HG03066 (cell line): ENCODE results near the gene TANGO2.

Source experiments
- ATAC-seq: cut with Tn5 transposase; IDR thresholded peaks from one replicate; pipeline ENCODE4 v1.9.1; 2021; ENCODE audit warnings: low read depth; ENCODE audit not compliant: unreplicated experiment

The TANGO2 gene

DNA sequence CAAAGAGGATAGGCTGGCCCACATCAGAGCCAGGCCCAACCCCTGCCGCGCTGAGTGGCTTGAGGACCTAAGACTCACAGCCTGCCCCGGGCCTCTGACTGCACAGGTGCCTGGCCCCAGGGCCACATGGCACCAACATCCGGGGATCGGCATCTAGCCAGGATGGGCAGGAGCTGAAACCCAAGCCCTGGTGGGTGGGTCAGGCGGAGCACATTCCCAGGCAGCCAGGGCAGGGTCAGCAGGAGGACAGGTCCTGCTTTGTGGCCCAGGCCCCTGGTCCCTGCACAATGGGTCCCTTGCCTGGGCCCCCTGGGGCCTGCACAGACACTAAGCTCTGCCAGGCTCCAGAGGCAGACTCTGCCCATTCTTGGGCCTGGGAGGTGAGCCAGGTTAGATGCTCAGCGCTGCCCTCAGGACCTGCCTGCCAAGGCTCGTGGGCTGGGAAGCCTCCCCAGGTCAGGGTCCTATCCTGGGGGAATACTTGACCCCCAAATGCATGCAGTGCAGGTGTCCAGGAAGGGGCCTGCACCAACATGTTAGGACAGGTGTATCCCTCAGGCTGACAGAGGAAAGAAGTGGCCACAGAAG lies 37.8 kb upstream of the TANGO2 start:
- ATAC-seq: no peak

DNA sequence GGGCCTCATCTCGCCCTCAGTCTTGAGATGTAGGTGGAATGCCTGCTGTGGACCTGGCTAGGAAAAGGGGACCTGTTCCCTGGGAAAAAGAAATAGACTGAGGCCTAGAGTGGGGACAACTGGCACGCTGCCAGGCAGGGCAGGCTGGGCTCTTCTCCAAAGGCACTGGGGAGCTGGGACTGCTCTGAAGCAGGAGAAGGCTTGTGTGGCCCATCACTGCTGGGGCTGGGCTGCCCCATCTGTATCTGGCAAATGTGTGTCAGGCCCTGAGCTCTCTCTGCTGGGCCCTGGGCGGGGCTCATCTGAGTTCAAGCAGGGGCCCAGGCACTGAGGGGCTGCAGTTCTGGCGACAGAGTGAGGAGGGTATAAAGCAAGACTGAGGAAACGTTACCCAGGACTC lies 37.2 kb upstream of the TANGO2 start:
- ATAC-seq: no peak

DNA sequence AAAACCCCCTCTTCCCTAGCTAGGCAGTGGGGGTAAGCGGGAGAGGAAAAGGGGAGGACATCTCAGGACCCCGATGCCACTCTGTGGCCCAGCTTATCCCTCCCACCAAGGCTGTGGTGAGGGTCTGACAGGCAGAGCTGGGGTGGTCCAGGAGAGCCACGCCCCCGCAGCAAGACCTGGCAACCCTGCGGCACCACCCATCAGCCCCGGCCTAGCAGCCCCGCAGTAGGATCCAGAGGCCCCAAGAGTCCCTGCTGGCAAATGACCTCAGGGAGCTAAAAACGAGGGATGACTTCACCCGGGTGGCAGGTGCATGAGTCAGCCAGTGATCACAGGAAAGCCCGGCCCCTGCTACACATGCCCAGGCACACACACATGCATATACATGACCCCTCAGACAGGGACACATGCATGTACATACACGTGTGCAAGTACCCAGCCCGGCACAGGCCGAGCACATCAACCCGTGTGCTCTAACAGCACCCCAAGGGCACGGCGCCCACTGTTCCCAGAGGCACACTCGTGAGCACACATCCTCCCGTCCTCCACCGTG lies 36.6 kb upstream of the TANGO2 start:
- no peak for ATAC-seq

DNA sequence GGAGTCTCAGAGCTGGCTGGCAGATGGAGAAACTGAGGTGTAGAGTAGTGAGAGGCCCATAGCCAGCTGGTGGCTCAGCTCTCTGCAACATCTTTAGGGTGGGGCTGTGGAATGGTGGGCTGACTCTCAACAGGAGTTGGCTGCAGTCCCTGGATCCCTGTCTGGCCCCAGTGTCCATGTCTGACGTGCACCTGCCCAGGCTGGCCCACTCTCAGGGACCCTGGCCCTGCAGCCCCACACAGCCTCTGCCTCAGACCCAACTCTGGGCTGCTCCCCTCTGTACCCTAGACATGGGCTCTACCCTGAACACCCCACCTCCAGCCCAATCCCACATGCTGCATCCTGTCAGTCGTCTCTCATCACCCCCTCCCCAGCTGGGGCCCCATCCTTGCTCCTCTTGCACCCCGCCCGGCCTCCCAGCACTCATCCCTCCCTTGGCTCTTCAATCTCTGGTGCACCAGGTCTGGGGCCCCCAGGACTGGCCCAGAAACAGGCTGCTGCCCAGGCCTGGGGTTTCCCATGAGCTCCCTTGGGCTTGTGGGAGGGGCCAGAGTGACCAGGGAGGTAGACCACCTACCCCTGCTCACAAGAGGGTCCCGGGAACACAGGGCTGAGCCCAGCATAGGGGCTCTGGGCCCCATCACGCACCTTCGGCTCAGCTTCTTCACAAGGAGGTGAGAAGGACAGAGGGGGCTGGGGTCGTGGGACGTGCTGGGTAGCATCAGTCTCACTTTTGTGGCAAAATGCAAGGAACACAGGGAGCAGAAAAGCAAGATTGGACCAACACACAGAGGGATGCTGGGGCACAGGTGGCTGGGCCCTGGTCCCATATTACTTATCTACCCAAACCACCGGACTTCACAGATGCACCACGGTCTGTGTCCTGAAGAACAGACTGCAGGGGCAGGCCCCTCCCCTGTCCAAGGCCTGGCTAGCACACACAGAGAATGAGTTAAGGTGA lies 35.8 kb upstream of the TANGO2 start:
- no peak for ATAC-seq

DNA sequence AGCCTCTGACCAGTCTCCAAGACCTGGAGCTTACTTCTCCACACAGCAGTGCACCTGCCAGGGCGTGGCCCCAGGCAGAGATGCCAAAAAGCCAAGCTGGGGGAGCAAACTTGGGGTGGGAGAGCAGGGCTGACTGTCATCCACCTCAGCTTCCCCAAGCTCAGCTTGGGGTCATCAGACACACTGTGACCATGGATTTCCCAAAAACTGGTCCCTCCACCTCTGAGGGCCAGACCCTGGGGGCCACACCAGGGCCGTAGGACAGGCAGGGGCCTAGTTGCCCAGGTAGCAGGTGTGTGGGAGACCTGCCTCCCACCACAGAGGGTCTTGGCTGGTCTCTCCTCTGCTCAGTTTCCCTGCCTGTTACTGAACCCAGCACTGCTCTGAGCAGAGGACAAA lies 34.9 kb upstream of the TANGO2 start:
- ATAC-seq: no peak

DNA sequence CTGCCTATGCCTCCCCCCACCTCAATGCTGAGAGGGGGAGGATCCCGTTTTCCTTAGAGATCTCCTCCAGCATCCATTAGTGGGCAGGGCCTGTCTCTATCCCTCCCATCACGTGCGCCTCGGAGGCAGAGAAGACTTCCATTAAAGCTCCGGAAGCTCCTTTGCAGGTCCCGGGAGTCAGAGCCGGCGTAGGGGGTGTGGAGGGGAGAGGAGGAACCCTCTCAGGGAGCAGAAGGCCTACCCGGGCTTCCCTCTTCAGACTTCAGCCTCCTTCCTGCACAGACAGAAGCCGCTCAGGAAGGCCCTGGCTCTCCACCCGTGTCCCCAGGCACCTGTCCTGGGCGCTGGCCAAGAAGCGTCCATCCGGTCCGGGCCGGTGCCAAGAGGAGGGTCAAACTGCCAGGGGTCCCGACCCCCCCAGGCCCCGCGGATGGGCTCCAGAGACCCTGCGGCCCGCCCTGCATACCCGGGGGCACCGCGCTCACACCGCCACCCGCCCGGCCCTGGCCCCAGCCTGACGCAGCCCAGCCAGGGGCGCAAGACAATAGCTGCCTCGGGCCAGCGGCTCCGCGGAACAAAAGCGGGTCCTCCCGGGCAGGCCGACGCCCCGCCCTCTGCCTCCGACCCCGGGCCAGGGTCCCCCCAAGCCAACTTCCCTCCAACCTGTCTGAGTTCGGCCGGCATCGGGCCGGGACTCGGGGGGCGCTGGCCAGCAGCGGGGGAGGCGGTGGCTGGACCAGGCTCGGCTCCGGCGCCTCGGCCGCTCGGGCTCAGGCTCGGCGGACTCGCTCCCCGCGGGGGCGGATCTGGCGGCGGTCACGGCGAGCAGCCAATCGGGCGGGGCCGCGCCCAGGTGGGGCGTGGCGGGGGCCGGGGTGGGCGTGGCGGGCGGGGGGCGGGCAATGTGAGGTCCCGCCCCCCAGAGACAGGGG lies 34.2 kb upstream of the TANGO2 start:
- peak; percentile 66 for ATAC-seq

DNA sequence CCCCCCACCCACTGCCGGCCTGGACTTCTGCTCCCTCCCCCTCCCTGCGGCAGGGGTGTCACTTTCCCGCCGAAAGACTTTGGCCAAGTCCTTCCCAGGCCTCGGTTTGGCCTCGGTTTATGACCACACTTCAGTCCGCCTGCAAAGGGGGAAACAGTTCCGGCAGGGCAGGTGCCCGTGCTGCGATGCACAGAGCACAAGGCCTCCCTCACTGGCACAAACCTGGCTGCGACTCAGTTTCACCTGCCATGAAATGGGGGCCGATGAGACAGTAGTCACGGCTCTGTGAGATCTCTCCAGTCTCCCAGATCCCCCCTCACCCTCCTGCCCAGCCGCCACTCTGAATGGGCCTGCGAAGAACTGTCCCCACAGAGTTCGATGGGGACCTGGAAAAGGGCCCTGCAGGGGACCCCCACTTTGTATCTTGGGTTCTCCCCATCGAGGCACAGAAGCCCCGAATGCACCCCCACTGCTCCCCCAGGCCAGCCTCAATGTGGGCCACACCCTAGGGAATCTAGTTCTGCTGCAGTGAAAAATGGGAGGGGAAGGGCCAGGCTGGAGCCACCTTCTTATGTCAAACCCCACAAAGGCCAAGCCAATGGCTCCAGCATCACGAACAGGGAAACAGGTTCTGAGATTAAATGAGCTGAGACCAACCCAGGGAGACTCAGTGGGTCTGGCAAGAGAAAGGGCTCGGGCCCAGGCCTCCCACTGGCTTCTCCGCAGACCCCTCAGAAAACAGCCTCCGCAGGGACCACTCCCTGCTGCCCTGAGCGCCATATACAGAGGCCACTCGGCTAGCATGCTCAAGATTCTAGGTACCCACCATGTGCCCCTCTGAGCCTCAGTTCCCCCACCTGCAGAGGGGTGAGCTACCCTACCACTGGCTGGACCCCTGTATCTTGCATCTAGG lies 33.3 kb upstream of the TANGO2 start:
- no peak for ATAC-seq

DNA sequence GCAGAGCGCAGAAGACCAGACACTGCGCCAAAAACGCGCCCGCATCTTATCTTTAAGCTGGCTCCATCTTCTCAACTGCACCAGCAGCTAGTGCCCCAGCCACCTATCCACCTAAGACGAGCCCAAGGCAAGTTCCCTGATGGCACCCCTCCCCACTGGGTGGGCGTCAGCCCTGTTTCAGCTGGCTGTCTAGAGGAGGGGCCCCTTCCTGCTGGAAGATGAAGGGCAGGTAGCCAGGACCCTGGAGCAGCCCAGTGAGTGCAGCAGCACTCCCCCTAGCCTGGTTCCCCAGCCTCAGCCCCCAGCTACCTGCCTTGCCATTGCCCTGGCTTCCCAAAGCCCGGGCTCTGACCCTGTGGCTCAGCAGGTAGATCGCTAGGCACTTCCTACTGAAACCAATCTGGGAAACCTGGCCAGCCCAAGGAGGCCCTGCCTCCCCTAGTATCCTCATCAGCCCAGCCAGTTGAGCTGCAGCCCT lies 32.5 kb upstream of the TANGO2 start:
- ATAC-seq: no peak

DNA sequence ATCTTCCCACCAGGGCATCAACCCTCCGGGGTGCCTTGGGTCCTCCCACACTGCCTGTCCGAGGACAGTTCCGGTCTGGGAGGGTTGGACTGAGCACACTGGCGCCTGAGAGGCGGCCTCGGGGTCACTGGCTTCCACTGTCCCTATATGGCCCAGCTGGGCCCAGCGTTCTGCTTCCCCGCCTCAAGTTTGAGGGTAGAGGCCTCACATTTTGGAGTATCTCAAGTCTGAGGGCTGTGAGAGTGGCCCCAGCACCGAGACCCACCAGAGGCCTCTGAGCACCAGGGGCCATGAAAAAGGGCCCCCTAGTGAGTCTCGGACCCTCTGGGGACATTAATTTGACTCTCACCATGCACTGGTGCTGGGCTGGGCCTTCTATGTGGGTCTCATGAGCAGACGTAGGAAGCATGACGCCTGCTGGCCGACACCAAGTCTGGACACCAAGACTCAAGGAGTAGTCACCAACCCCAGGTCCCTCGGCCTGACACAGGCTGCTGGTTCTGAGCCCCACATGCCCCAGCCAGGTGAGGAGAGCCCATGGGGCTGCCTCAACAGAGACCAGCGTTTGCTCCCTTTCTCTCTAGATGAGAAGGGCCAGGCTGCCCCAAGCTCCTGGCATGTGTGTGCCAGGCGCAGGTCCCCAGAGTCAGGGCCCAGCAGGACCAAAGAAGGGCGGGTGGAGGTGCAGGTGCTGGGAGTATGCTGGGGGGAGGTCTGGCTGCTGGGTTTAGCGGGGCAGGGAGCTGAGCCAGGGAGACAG lies 31.8 kb upstream of the TANGO2 start:
- ATAC-seq: no peak

DNA sequence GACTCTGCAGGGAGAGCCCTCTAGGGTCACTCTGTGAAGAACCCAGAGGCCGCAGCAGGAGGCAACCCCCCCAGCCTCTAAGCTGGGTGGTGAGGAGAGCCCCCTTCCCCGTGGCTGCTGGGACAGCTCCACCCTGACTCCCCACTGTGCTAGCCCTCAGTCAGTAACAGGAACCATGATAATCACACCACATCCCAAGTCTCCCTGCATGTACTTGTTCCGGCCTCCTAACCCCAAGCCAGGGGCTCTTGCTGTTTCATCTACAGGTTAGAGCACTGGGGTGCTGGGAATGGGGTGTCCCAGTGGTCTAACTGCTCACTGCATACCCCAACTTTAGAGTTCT lies 31.2 kb upstream of the TANGO2 start:
- no peak for ATAC-seq

DNA sequence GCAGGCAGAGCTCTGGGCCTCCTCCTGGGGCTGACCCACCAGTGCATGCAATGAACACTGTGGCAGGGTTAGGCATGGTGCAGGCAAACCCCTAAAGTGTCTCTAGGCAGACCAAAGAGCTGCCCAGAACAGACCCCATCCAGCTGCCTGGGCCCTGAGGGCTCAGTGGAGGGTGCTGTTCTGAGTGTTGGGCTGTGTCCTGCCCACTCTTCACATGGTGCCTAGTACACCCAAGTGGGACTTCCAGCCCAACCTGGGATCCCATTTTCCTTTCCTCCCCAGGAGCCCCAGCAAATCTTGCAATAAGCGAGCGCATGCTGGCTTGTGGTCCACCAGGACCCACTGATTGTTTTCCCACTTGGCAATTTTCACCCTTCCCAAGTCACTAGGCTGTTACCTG lies 30.7 kb upstream of the TANGO2 start:
- ATAC-seq: no peak

DNA sequence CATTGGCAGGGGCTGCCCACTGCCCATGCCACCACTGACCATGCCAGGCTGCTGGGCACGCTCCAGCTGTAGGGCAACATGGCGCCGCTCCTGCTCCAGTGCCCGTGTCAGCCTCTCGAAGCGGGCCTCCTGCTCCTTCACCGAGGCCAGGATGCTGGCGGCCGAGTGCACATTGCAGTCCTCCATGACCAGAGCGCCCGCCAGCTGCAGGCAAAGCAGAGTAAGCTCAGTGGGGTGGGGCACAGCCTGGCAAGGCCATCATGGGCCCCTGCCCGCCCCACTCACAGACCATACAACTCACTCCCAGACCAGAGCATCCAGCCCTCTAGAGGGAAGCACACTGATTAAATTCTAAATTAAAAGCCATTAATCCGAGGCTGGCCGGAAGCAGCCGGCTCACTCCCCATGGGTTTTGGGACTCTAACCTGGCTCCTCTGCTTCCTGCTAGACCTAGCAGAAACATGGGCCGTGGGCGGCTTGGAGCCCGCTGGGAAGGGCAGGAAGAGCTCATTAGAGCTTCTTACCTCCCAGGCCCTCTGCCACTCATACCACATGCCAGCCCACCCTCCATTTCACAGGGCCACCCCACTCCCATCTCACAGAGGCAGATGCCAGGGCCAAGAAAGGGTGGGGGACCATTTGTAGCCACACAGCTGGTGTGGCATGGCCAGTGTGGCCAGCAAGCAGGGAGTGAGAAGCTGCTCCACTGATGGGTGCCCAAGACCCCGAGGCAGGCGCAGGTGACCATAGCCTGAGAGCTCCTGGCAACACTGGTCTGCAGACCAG lies 30.1 kb upstream of the TANGO2 start:
- no peak for ATAC-seq

DNA sequence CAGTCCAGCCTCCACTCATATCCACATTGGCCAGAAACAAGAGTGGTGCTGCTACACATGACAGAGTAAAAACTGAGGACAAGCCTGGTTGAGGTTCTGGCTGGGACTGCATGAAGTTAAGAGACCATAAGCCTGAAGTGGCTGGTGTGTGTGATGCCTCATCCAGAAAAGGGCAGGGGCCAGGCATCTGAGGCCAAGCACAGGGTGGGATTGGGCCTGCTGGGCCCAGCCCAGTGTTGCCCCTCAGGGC lies 29.6 kb upstream of the TANGO2 start:
- no peak for ATAC-seq

DNA sequence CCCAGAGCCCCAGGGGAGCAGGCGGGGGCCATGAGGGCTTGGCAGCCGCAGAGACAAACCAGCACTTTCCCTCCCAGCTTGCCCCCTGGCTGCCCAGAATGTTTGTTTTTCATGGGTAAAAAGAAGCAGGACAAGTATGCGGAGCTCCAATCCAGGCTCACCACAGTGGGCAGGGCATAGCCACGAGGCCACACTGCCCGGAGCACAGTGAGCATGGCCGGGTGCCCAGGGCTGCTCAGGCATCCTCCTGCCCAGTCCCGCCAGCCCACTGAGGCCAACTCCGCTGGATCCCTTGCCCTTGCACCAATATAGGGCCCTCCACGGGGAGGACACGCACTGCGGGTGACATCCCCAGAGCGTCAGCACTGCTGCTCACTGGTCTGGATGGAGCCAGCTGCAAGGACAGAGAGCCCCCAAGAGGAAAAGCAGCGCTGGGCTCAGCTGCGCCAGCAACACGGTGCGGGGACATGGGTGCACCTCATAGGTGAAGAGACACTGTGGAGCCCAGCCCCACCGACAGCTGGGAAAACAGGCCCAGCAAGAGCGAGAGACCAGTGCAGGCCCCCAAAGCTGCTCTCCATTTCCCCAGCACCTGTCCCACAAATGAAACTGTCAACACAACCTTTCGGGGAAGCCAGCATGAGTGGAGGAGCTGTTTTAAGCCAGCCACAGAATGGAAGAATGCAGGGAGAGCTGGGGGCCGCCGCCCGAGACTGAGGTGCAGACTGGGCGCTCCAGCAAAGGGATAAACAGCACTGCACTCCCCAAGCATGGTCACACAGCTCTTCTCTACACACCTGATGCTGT lies 29.1 kb upstream of the TANGO2 start:
- no peak for ATAC-seq

DNA sequence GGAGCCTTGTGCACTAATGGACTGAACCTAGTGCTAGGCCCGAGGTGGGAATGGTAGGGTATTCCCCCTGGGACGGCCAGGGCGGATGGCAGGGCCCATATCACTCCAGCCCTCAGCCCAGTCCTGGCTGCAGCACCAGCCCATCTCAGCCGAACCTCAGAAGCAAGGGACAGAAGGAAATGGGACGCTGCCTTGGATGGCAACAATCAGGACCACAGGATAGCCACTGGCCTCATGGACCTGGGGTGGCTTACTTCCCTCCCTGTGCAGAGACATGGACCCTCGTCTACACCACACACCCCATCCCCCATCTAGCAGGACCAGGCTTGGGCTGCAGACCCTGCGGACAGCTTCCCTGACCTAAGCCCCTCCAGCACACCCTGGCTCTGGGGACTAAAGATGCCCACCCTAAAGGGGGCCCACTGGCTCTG lies 28.4 kb upstream of the TANGO2 start:
- ATAC-seq: no peak

DNA sequence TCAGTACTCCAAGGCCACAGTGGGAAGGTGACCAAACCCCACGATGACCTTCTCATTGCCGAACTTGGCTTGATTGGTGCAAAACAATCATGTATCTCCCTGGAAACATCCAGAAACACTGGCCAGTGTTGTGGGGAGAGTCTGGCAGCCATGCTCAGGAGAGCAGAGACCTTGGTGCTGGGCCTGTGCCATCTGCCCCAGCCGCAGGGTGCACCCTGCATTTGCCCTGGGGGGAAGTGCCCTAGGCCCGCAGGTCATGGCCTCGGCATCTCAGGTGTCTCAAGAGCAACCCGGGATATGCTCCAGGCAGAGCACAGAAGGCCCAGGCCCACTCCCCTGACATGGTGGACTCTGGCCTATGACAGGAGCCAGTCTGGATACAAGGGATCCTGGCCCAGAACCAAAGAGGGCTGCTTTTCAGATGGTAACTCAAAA lies 28.0 kb upstream of the TANGO2 start:
- no peak for ATAC-seq

DNA sequence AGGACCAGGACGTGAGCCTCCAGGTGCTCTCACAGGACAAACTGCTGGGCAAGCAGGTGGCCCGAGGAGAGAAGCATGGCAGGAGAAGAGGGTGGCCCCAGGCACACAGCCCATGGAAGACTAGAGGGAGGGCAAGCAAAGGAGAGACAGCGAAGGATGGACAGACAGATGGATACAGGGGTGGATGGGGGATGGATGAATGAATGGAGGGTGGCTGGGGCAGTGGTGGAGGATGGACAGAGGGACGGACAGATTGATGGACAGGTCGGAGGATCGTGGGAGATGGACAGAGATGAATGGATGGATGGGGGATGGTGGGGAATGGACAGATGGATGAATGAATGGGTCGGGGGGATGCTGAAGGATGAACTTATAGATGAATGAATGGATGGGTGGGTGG lies 27.0 kb upstream of the TANGO2 start:
- ATAC-seq: no peak
